NB4 (cell line): Measurements from ENCODE around the gene NFATC2.

Experiments used
- DNase-seq: peaks from one replicate; pipeline ENCODE4 v3.0.0; 2010; ENCODE audit warnings: low read depth
- H3K4me3 ChIP-seq: one replicate; pipeline ENCODE4 v1.5.1; 2011; ENCODE audit warnings: mild to moderate bottlenecking, low read depth, low read length, moderate library complexity
- CTCF ChIP-seq: IDR thresholded peaks from one replicate; pipeline ENCODE4 v1.5.1; 2012; ENCODE audit warnings: low read depth, low read length
- MAX ChIP-seq: IDR thresholded peaks from 2 replicates; pipeline ENCODE4 v1.6.1; 2011; ENCODE audit warnings: low read depth, low read length
- MYC ChIP-seq: IDR thresholded peaks from 2 replicates; pipeline ENCODE4 v1.6.1; 2011; ENCODE audit warnings: low read depth, low read length
- POLR2A ChIP-seq: IDR thresholded peaks from 2 replicates; pipeline ENCODE4 v1.6.1; 2011; ENCODE audit warnings: mild to moderate bottlenecking; ENCODE audit not compliant: insufficient read length; ENCODE audit errors: extremely low read depth

The NFATC2 gene

GRCh38 chr20:51522207-51522606, 20.3 kb downstream of the NFATC2 start:
- TF ChIP-seq MAX = no peak
- TF ChIP-seq MYC = no peak
- TF ChIP-seq CTCF = no peak
- no peak for TF ChIP-seq POLR2A
- H3K4me3 ChIP-seq = no peak overlapping the region
- no peak for DNase-seq

GRCh38 chr20:51517839-51518238, 24.7 kb downstream of the NFATC2 start:
- TF ChIP-seq CTCF (no peak), MYC (no peak), POLR2A (no peak), MAX (no peak)
- DNase-seq = no peak
- no peak overlapping the region for H3K4me3 ChIP-seq

GRCh38 chr20:51516855-51517254, 25.7 kb downstream of the NFATC2 start:
- H3K4me3 ChIP-seq = no peak overlapping the region
- no peak for DNase-seq
- TF ChIP-seq POLR2A (no peak), MYC (no peak), MAX (no peak), CTCF (no peak)

- no peak overlapping the region for H3K4me3 ChIP-seq
- DNase-seq = no peak
- no peak for TF ChIP-seq CTCF
- no peak for TF ChIP-seq MYC
- no peak for TF ChIP-seq POLR2A
- no peak for TF ChIP-seq MAX
Measured at GRCh38 chr20:51514836-51515235, 27.7 kb downstream of the NFATC2 start.

- no peak for DNase-seq
- no peak for TF ChIP-seq CTCF
- TF ChIP-seq MAX = no peak
Measured at GRCh38 chr20:51514249-51514648, 28.3 kb downstream of the NFATC2 start.

GRCh38 chr20:51513545-51513944, 29.0 kb downstream of the NFATC2 start:
- H3K4me3 ChIP-seq = no peak overlapping the region
- TF ChIP-seq POLR2A = no peak
- TF ChIP-seq MYC = no peak
- no peak for TF ChIP-seq MAX
- TF ChIP-seq CTCF = no peak
- DNase-seq = no peak

More at GRCh38 chr20:51514249-51514648, 28.3 kb downstream of the NFATC2 start:
- no peak overlapping the region for H3K4me3 ChIP-seq
